ENCODE data around the gene SLC22A17.

The SLC22A17 gene

GRCh38 chr14:23361763-23362162, 9.1 kb upstream of the SLC22A17 start:
- no peak for DNase-seq (ENCODE audit: low read depth in 2 of 2)

DNA sequence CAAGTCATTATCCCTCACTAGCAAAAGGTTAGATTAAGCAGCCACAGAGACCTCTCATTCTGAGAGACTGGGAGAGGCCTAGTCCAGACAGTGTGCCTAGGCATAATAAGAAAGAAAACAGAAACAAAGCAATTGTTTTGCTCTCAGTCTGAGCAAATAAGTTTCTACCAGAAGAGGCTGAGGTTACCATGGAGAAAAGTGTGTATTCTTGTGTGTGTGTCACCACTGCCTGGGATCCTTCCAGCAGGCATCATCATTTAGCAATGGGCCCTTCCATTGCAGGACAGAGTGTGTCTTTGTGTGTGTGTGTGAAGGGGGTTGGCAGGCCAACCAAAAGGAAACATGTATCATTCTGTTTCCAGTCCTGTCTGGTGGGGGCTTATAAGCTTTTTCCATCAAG, 8.6 kb upstream of the SLC22A17 start:
- DNase-seq (ENCODE audit: low read depth in 2 of 2): no peak

GRCh38 chr14:23360496-23360895, 7.8 kb upstream of the SLC22A17 start:
- DNase-seq (ENCODE audit: low read depth in 2 of 2): no peak

DNA sequence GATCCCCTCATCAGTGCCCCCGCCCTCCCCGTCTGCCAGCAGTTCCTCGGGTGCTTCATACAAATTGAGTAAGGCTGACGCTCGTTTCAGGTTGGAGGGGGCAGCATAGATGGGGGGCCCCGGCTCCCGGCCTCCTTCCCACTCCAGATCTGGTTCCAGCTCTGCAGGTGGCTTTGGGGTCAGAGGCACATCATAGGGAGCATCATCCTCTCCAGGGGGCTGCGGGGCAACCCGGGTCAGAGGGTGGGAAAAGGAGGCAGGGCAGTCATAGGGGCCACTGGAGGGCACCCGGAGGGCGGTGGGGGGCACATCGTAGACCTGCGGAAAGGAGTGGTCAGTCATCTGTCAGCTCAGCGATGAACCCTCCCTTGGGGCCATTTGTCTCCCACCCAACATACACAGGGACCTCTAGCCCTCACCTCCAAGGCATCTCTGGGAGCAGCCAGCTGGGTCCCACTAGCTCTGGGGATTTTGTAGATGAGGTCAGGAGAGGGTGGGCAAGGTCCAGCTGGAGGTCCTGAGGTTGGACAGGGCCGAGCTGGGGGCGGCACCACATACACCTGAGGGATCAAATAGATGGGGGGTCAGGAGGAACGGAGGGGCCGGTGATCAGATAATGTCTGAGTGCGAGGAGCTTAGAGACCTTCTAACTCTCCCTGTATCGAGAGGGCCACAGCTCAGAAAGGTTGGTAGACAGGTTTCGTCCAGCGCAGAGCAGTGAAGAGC, 7.2 kb upstream of the SLC22A17 start:
- DNase-seq (ENCODE audit: low read depth in 2 of 2): no peak

- DNase-seq (ENCODE audit: low read depth in 2 of 2): no peak
These were observed 6.5 kb upstream of the SLC22A17 start for GRCh38 chr14:23359167-23359626.

DNA sequence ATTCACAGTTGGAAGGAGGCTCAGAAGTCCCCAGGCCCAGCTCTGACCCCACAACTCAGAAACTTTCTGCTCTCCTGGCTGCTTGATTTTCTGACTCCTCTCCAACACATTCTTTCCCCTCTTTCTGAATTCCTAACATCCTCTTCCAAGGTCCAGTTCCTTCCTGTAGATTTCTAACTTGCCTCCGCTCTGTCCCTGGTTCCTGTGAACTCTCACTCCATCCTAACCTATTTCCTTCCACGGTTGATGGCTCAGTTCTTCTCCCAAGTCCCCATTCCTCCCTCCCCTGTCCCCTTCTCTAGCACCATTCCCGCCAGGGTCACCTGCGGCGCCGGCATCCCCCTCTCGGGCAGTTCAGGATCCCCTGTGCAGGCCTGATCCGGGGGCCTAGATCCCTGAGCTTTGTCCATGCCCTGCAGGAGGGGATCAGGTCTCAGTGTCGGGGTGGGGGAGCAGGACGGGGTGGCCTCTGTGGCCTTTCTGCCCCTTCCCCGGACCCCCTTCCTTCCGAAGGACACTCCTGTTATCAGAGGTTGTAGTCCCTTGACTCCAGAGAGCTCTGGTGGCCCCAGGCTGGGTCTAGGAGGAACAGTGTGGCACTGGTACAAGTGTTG, 6.0 kb upstream of the SLC22A17 start:
- no peak for DNase-seq (ENCODE audit: low read depth in 2 of 2)

GRCh38 chr14:23358042-23358441, 5.4 kb upstream of the SLC22A17 start:
- no peak for DNase-seq (ENCODE audit: low read depth in 2 of 2)

- DNase-seq (ENCODE audit: low read depth in 2 of 2): no peak
These were observed 4.6 kb upstream of the SLC22A17 start for GRCh38 chr14:23357261-23357660.

GRCh38 chr14:23356662-23357061, 4.0 kb upstream of the SLC22A17 start:
- no peak for DNase-seq (ENCODE audit: low read depth in 2 of 2)

DNA sequence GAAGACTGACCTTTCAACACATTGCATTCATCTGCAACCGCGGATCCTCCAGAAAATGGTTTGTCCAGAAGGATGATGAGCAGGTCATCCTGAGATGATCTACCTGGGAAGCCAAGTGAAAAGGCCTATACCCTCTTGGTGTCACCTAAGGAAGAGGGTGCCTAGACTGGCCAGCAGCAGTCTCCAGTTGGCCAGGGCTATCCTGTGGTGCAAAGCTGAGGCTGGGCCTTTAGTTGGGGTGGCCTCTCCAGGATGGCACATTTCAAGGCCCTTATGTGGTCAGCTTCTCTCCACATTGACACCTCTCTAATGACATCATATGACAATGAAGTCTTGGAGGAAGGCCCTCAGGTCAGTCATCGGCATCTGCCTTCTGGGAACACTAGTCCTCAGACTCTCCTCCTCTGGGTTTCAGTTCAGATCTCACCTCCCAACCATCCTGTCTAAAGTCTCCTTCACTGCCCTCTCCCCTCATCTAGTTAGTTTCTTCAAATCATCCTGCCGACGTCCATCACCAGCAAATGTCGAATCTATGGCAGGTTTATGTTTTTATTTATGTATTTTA, 3.3 kb upstream of the SLC22A17 start:
- DNase-seq (ENCODE audit: low read depth in 2 of 2): no peak

DNA sequence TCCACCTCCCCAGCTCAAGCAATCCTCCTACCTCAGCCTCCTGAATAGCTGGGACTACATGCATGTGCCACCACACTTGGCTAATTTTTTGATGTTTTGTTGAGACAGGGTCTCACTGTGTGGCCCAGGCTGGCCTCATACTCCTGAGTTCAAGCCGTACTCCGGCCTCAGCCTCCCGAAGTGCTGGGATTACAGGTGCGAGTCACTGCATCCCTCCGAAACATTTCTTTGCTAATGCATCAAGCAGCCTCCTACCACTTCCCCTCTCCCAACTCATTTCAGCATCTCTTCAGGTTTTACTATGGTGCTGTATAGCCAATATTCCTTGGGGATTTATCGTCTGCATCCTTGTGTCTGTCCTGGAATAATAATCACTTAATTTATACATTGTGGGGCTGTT, 2.3 kb upstream of the SLC22A17 start:
- DNase-seq (ENCODE audit: low read depth in 2 of 2): no peak

DNA sequence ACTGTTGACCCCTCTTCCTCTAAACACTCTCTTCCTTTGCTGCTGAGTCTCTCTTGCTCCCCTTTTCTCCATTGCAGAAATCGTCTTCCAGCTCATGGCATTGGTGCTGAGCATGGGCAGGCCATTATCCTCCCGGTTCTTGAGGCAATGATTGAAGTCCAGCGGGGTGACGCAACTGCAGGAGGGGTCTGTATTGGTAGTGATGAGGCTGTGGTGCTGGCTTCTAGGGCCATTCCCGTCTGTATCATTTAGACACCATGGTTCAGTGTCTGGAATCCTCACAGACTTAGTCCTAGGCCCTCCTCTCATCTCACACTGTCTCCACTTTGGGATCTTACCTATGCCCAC, 720 bp upstream of the SLC22A17 start:
- DNase-seq (ENCODE audit: low read depth in 2 of 2): no peak

- DNase-seq (ENCODE audit: low read depth in 2 of 2): no peak
These were observed 794 bp downstream of the SLC22A17 start for GRCh38 chr14:23351681-23352505.

DNA sequence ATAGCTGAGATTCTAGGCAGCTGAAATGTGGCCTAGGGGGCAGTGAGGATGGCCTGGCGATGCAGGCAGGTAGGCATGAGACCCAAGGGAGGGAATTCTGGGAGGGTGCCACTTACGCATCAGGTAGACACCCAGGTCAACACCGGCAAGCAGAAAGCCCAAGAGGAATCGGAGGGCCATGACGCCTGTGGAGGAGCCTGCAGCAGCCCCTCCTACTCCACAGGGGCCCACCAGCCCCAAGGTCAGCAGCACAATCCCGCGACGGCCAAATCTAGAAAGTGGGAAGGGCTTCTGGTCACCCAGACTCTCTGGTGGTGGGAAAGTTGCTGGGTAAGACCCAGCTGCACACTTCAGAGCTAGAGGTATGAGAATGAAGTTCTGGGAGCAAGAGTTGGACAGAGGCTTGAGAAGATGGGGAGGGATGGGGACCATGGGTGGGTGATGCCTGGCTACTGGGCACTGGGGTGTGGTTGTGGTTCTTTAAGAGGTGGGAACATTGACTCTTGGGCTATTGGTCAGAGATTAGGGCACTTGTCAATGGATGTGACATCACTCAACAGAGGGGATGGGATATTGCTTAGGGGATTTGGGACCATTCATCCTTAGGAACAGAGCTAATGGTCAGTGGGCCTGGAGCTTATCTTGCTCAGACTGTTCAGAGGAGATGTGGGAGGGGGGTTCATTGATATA, 3.4 kb downstream of the SLC22A17 start:
- no peak for DNase-seq (ENCODE audit: low read depth in 2 of 2)

DNA sequence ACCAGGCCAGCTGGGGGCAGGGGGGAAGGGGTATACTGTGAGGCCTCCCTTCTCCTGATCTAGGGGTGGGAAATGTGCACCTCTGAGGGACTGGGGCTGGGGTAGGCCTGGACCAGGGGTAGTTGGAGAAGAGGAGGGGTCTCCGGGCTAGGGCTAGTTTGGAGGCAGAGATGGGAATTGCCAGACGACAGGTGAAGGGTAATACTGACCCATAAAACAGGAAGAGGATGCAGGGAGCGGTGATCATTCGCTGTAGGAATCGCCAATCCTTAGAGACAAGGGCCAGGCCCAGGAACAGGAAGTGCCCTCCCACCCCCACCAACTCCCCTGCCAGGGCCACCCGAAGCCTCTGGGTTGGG, 4.4 kb downstream of the SLC22A17 start:
- DNase-seq (ENCODE audit: low read depth in 2 of 2): no peak

GRCh38 chr14:23347406-23348296, 5.0 kb downstream of the SLC22A17 start:
- no peak for DNase-seq (ENCODE audit: low read depth in 2 of 2)

DNA sequence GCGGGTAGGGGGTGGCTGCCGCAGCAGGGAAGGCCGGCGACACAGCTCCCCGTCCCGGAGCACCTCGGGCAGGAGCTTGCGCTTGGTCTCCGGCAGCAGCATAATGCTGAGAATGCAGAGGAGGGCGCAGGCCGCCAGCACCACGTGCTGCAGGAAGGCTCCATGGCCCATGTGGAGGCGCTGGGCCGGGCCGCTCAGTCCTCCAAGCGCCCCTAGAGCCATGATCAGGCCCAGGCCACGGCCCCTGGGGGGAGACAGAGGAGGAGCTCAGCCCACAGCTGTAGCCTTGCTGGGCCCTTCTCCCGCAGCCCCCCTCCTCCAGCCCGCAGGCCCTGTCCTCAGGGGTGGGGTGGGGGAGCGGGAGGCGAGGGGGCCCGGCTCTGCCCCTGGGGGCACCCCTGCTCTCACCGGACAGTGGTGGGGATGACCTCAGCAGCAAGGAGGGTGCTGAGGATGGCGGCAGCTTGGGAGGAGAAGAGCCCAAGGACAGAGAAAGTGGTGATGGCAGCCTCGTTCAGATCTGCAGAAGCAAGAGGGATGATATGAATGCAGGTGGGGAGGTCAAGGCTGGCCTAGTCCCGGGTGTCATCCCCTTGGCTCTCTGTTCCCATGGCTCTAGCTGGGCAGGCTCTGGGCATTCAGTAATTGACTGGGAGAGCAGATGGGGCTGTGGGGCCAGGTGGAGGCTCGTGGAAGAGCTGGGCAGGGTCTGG, 5.8 kb downstream of the SLC22A17 start:
- no peak for DNase-seq (ENCODE audit: low read depth in 2 of 2)

DNA sequence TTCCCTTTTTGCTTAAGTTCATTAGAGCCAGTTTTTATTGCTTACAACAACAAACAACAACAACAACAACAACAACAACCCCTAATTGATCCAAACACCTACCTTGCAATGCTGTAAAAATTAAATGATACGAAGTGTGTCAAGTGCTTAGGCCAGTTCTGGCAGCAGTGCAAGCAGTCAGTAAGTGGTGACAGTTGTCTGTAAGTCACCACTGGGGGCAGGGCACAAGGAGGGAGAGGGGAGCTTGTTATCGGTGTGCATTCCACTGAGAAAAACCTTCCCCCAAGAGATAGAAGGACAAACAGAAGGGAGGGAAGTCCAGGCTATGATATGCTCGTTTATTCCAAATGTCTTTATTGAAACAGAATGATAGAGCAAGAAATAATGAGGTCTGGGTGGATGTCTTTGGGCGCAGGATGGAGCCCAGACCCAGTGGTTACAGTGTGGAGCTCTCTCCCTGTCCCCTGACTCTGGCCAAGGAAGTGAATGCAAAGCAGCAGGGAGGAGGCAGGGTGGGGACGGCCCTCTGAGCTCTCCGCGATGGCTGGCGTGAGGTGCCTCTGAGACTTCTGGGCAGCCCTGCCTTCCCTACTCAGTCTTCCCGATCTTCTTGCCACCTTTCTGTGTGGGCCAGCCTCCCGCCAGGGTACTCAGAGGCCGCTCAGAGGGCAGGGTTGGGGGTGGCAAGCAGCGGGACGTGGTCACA, 6.5 kb downstream of the SLC22A17 start:
- DNase-seq (ENCODE audit: low read depth in 2 of 2): no peak

GRCh38 chr14:23344481-23344880, 8.2 kb downstream of the SLC22A17 start:
- no peak for DNase-seq (ENCODE audit: low read depth in 2 of 2)

Data from stimulated activated CD8-positive, alpha-beta memory T cell treated with anti-CD3 and anti-CD28 coated beads, Interleukin-15, amount 100 ng/mL, for 48 hours (primary cell).